NCI-H526 treated with DMSO at 0.1 percent for 48 hours (cell line): ENCODE results near the gene WDR59.
"Not testable (repeated sequence)": the region's sequence is repeated elsewhere in the genome, so short reads cannot be mapped to it uniquely, and the experiment has no call there.

Experiments used
- DNase-seq: peaks from one replicate; lab custom pipeline; 2025; lab: John Stamatoyannopoulos, UW

The WDR59 gene

DNA sequence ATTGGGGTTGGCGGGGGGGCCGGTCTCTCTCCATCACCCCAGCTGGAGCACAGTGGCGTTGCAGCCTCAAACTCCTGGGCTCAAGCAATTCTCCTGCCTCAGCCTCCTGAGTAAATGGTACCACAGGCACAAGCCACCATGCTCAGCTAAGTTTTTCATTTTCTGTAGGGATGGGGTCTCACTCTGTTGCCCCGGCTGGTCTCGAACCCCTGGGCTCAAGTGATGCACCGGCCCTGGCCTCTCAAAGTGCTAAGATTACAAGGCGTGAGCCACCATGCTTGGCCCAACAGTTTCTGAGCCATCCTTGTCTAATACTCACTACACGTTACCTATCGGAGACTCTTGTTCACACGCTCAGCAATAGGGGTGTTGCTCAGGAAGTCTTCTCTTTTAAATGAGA is 11.6 kb downstream of the WDR59 start:
- no peak for DNase-seq

DNA sequence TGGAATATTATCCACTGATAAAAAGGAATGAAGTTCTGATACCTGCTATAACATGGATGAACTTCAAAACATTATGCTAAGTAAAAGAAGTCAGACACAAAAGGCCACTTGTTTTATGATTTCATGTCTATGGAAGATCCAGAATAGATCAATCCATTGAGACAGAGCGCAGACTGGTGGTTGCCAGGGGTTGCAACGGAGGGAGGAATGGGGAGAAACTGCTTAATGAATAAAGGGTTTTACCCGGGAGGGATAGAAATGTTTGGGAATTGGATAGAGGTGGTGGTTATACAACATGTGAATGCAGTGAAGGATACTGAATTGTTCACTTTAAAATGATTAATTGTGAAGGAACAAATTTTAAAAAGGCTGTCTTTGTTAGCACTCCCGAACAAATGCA is 30.2 kb downstream of the WDR59 start:
- no peak for DNase-seq

DNA sequence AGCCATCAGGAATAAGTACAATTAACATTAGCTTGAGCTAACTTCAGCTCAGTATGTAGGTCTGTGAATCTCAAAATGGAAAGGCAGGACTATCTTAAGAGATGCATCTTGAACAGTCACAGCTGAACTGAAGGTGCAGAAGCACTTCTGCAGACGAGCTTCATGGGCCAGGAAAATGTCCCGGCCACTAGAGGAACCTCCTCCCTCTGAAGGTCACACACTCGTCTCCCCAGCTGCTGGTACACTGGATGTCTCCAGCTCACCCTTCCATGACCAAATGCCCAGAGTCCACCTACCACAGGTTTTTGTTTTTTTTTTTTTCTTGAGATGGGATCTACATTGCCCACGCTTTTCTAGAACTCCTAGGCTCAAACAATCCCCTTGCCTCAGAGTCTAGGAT is 33.2 kb downstream of the WDR59 start:
- DNase-seq = no peak

DNA sequence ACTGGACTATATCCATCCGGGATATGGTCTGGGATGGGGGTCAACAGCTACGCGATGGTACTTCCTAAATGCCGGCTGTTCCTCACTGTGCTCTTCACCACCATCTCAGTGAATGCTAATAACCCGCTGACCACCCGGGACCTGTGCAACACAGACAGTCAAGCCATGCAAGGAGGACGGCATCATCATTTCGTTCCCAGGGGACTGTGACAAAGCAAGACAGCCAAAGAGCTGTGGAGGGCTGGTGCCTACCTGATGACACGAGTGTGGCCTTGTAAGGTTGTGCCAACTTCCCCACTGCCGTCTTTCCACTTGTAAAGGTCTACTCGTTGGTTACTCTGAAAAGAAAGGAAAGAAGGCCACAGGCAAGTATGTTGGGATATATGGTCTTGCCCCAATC is 33.7 kb downstream of the WDR59 start:
- DNase-seq = no peak

DNA sequence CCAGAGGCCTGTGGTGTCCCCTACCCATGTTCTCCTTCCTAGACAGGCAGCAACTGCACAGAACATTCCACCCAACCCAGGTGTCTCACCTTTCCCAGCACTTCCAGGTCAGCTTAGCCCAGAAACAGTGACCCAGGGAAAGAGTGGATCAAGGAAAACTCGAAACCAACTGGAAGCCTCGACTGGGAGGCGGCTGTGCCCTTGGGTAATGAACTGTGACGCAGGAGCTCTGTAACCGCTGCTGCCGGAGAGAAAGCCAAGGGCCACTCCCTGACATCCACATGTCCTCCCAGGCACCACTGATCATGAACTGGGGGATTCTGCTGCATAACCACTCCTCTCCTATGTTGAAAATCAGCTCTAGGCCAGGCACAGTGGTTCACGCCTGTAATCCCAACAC is 34.4 kb downstream of the WDR59 start:
- no peak for DNase-seq

DNA sequence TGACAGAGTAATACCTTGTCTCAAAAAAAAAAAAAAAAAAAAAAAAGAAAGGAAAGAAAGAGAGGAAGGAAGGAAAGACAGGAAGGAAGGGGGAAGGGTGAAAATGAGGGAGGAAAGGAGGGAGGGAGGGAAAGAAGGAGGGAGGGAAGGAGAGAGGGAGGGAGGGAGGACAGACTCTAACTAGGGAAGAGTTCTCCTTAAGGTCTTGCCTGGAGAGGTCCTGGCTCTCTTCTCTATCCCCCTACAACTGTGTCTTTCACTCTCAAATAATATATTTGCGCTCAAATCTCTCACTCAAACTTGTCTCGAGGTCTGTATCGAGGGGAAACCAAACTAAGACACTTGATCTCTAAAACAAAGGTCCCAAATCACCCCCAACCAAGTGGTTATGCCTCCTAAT is 35.6 kb downstream of the WDR59 start:
- no peak for DNase-seq

DNA sequence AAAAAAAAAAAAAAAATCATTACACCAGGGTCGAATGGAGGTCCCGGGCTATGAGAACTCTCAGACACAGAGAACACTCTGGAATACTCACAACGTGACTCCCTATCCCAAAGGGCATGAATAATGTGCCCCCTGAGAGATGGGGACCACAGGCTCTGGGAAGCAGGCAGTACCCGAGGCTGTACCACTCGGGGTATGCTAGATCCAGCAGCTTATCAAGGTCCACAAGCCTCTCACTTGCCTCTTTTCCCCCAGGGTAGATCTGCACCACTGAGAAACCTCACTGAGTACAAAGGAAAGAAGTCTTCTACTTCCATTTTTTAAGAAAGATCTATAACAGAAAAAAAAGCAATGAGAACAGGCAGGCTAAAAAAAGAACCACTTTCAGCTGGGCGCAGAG is 40.5 kb downstream of the WDR59 start:
- DNase-seq = no peak

DNA sequence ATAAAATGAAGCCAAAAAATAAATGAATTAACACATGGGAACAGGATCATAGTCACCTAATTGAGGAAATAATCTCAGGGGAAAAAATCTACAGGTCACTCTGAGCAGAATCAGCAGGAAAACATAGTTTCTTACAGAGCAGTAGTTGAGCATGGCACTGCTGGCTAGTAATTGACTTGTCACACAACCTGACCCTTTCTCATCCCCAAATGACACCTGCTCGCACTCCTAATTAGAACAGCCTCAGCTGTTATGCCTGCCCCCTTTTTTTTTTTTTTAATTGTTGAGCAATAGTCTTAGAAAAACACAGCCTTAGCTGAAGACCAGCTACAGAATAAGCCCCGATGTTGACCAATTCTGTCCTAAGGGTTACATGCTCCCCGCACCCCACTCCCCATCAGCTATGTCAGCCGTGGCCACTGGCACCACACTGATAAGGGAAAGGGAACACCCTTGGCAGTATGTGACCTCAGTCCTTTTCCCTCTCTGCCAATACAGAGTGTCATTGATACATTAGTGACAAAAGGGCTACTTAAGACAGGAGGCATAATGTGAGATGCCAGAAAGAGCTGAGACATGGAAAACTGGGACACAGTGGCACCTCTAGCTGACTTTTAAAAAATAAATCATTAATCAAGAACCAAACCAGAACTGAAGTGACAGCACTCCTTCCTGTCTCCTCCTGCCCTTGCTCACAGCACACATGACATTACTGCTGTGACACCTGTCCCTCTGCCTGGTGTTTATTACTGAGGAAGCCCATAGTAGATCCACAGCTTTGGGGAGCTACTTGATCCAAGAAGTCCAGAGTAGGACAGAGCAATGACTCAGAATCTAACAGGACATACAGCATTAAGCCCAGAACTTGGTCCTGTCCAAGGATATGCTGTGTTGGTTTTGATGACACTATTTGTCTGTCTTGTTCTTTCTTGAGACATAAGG is 41.7 kb downstream of the WDR59 start:
- no peak for DNase-seq

DNA sequence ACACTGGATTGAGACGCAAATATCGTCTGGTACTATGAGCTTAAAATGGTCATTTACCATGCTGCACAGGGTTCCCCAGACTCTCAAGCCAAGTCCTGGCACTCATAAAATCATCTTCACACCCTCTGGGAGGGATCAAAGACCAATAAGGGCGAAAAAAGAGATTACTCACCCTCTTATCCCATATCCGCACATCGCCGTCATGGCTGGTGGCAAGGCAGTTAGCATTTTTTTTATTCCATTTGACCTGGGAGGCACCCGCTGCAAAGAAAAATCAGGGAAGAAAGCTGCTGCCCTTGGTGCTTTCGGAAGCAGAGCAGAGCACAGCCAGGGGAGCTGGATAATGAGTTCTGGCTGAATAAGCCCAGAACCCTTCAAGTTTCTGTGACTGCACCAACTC is 42.4 kb downstream of the WDR59 start:
- DNase-seq = no peak

DNA sequence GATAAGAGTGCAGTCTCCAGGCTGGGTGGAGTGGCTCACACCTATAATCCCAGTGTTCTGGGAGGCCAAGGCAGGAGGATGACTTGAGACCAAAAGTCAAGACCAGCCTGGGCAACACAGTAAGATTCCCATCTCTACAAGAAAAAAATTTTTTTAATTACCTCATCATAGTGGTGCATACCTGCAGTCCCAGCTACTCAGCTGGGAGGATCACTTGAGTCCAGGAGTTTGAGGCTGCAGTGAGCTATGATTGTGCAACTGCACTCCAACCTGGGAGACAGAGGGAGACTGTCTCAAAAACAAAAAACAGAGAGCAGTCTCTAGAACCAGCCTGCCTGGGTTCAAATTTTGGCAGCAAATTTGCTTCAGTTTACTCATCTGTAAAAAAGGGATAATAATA is 45.2 kb downstream of the WDR59 start:
- no peak for DNase-seq

DNA sequence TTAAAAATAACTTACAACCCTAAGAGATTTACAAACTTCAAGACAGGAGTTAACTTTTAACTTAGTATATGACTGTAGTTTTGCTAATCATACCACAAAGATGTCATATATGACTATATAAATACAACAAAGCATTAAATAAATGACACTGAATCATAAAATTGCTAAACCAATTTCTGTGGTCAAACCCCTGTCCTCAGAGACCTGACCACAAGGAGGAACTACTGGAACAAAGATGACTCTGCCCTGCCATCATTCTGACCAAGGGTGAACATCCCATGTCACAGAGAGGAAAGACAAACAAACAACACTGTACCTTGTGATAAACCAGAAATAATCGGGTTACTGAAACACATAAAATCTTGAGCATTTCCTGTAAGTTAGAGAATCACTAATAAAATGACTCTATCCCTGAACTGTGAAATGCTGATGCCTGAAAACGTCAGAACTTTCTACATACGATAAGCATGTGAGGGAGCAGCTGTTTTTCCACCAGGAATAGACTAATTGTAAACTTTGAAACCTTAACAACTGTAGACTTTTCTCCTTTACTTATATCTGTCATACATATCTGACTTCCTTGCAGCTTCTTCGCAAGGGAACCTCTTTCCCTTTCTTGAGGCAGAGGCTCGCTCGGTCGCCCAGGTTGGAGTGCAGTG is 47.9 kb downstream of the WDR59 start:
- no peak for DNase-seq

DNA sequence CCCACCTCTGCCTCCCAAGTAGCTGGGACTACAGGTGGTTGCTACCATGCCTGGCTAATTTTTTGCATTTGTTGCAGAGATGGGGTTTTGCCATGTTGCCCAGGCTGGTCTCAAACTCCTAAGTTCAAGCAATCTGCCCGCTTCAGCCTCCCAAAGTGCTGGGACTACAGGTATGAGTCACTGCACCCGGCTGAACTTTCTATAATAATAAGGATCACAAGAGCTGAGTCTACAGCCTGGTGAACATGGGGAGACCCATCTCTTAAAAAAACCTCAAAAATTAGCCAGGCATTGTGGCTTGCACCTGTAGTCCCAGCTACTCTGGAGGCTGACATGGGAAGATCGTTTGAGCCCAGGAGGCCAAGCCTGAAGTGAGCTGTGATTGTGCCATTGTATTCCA is 53.5 kb downstream of the WDR59 start:
- no peak for DNase-seq

DNA sequence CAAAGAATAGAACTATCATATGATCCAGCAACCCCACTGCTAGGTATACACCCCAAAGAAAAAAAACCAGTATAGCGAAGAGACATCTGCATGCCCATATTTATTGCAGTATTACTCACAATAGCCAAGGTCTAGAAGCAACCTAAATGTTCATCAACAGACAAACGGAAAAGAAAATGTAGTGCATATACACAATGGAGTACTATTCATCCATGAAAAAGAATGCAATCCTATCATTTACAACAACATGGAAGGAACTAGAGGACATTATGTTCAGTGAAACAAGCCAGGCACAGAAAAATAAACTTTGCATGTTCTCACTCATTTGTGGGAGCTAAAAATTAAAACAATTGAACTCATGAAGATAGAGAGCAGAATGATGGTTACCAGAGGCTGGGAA is 55.3 kb downstream of the WDR59 start:
- DNase-seq = no peak

DNA sequence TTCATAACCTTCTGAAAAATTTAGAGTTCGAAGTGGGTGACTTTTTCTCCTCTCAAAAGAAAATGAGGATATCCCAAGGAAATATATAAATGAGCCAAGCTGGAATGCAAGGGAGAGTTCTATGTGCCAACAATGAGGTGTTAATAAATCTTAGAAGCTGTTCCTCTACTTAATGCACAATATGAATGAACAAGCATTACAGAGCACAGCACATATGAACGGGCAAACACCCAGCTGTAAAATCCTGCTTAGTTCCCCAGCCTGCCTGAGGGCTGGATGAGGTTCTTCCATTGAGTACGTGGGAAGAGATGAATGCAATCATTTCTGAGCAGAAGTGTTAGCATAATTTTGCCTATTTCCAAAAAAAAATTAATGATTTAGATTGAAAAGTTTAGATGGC is 58.1 kb downstream of the WDR59 start:
- DNase-seq = no peak

DNA sequence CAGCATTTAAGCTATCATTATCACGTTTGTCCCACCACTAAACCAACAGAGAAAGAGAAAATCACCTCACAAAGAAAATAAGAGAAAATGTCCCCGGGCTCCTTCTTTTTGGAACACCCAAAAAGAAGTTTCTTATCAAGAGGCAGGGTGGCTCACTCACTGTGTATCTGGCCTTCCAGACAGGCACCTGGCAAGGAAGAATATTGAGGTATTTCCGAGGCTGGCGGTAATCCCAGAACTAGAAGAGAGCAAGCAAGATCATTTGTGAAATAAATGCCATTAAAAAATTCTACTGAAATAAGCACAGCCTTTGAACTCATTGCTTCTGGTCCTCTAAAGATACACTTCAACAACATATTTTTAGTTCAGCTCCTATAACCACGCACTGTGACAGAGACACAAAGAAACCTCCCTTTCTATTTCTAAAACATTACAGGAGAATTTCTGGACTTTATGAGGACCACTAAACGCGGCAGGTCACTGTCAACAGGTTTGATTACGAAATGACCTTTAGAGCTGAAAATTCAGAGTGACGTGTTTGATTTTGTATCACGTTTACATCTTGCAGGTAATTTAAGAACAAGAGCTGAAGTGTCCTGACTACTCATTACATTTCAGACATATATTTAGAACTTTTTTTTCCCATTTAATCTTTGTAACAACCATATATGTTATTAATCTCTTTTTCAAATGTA is 61.0 kb downstream of the WDR59 start:
- DNase-seq = no peak

DNA sequence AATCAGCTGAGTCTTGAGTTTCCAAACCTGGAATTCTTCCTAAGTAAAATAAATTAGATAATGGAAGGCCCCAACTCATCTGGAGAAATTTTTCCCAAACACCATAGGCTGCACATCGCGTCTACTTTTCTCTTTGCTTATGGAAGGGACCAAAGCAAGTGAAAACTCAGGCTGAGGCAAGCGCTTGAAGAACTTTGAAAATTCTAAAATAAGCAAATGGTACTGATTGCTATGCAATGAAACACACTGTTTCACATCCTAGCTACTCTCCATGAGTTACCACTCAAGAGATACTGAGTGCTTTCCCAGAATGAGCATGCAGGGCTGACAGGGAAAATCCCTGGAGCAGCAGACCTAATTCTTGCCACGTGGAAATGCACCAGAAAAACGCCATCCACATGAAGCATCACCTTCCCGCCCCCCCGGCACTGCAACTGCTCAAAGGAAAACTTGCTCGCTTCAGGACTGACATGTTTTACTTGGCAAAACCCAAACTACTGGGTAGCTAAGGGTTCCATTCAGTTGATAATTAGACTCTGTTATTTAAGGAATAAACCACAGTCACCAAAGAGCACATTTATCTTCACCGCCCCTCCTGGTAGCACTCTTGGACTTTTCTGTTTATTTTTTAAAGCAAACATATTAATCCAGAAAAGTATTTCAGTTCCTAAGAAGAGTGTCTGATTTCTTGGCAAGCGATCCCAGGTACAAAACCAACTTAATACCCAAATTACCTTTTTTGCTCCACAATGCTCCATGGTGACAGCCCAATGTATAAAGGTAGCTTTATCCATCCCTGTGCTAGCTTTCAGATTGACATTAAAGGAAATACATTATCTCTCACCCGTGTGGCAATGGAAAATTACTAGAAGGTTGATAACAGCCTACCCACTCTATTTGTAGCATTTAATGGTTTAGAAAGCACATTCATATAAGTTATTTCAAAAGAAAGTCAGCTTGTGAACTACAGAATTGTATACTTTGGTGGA is 62.5 kb downstream of the WDR59 start:
- no peak for DNase-seq

DNA sequence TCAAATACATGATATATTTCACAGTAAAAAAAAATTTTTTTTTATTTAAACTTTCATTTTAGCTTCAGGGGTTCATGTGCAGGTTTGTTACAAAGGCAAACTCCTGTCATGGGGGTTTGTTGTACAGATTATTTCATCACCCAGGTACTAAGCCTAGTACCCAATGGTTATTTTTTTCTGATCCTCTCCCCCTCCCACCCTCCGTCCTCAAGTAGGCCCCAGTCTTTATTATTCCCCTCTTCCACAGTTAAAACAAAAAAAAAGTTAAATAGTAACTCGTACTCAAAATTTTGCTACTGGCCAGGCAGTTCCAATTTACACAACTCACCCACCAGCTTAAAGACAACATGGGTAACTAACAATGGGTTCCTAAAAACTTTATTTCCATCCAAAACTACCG is 63.9 kb downstream of the WDR59 start:
- DNase-seq = no peak

DNA sequence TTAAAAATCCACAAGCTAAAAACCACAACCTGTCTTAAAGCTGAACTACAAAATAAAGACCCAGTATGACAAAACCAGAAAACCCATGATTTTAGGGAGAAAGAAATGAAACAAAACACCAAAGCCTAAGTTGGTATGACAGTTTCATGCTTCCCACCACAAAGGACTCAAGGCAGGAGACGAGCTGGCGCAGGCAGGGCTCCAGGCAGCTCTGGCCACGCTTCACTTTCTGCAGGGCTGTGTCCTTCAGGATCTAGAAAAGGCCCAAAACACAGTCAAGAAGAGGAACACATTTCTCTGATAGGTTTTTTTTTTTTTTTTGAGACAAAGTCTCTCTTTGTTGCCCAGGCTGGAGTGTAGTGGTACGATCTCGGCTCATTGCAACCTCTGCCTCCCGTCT is 75.3 kb downstream of the WDR59 start:
- no peak for DNase-seq

DNA sequence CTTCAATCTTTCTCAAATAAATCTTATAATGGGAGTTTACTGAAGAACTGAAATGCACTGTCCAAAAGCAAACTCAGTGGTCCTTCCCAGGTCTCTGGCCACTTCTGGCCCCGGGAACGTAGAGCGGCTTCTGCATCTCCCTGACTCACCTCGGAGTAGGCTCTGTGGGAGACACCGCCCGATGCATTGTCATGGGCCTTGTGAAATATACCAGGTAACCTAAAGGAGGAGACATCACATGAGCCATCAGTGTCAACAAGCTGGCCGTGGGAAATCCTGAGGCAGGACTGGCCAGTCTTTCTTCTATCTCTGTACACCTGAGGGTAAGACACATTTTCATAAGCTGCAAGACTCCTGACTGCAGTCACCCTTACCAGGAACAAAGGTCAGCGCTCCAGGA is 76.2 kb downstream of the WDR59 start:
- not testable (repeated sequence) for DNase-seq

DNA sequence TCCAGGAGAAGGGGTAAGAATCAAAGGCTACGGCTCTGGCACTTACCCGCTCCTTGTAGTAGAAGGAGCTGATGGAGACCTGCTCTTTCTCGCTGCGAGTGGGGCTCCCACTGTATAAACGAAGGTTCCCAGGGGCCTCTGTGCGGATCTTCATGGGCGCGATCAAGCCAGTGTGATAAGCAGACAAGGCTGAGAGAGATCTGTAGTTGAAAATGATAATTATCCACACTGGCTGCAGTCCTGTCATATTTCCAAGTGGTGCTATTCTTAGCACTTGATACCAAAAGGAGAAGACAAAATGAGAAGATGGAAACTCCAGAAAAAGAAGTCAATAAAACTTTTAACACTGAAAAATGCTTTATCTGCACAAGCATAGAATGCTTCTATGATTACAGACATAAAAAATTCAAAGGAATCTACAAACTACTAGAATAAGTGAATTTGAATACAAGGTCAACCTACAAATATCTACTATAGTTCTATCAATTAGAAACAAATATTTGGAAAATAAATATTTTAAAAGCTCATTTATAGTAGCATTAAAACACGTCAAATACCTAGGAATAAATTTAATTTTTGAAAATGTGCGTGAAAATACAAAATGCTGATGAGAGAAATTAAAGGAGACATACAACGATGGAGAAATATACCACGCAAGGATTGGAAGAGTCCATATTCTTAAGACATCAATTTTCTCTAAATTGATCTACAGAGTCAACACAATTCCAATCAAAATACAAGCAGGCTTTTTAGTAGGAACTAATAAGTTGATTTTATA is 80.8 kb downstream of the WDR59 start:
- DNase-seq = no peak

DNA sequence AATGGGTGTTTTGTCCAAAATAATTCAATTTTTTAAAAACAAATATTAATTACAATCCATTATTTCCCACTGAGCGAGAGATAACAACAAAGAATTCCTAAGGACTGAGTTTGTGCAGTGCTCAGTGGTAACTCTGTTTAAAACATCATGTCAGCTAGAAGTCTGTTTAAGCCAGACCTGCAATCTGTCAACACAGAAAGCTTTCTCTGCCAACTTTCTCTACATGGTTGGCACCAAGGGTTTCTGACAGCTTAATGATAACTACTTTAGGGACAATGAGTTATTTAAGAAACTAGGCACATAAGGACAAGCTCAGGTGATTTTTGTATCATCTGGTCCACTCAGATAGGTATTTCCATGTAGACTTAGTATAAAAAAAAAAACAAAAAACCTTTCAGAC is 81.8 kb downstream of the WDR59 start:
- DNase-seq = no peak
